HCT116 (cell line): ENCODE measurements around the gene AFF1. TPM values are rescaled to one million over a fixed set of nuclear protein-coding genes. Genes with fewer than 3 reads are reported as not detected.

Experiments used
- ATAC-seq: fragments of 200-7000 bp; cut with Tn5 transposase; 2 replicates; pipeline ENCODE4 v1.9.1; 2020; ENCODE audit warnings: mild to moderate bottlenecking, moderate library complexity
- BruUV-seq: library from RNA; stranded (reverse); fragments of 400-500 nt; replicated peaks from 2 replicates; lab custom pipeline; 2021; lab: Mats Ljungman, UMichigan
- CTCF ChIA-PET: fragments of 300-600 bp; sonication (Branson Sonifier 250); formaldehyde crosslinking; loops from one replicate; lab custom pipeline; 2021; ENCODE audit warnings: antibody characterized with exemption; lab: Charles Lee
- POLR2A ChIA-PET: fragments of 300-600, 350-600 bp; sonication (Branson Sonifier 250); formaldehyde crosslinking; loops from one replicate; lab custom pipeline; 2021; ENCODE audit warnings: antibody characterized with exemption; lab: Charles Lee
- RAD21 ChIA-PET, 2 experiments: fragments of 300-600 bp; sonication (Branson Sonifier 250); formaldehyde crosslinking; loops; one replicate each; lab custom pipeline; 2023; ENCODE audit warnings: low total read pairs in 2 of 2; ENCODE audit not compliant: uncharacterized antibody in 2 of 2, unreplicated experiment in 2 of 2, low non-redundant PET in 1 of 2; lab: Charles Lee
- DNase-seq: peaks from one replicate; pipeline ENCODE4 v3.0.0-alpha.2; 2010; ENCODE audit warnings: low read depth, low spot score
- H2AFZ ChIP-seq: fragments of 200-600 bp; shearing (Covaris generic), sonication (generic); 2 replicates; pipeline ENCODE4 v1.6.1; 2017; ENCODE audit warnings: low read depth, mixed run types, mixed read lengths, antibody characterized with exemption, low read length; ENCODE audit not compliant: poor library complexity, severe bottlenecking
- H3K27ac ChIP-seq: 2 replicates; pipeline ENCODE4 v1.5.1; 2012; ENCODE audit warnings: low read depth, low read length
- H3K27me3 ChIP-seq: fragments of 200-600 bp; sonication (generic); 2 replicates; pipeline ENCODE4 v1.6.1; 2016; ENCODE audit warnings: mixed run types, low read length, mixed read lengths; ENCODE audit not compliant: insufficient read depth
- H3K36me3 ChIP-seq, 2 experiments: fragments of 200-500 bp in 1 of 2; fragments of 200-600 bp in 1 of 2; sonication (Bioruptor generic) in 1 of 2; sonication (generic) in 1 of 2; 2 replicates each; pipeline versions ENCODE4 v1.5.1 to v1.6.1; 2014 to 2016; ENCODE audit warnings: low read length in 2 of 2, inconsistent platforms in 1 of 2, mixed read lengths in 1 of 2, mixed run types in 1 of 2; ENCODE audit not compliant: insufficient read depth in 2 of 2, control insufficient read depth in 1 of 2
- H3K4me1 ChIP-seq, 2 experiments: fragments of 200-600 bp in 1 of 2; sonication (generic) in 1 of 2; 2 replicates each; pipeline versions ENCODE4 v1.5.1 to v1.6.1; 2012 to 2017; ENCODE audit warnings: low read length in 2 of 2, inconsistent platforms in 1 of 2, mild to moderate bottlenecking in 1 of 2, mixed read lengths in 1 of 2, mixed run types in 1 of 2, moderate library complexity in 1 of 2; ENCODE audit not compliant: insufficient read depth in 2 of 2, control insufficient read depth in 1 of 2
- H3K4me2 ChIP-seq: fragments of 200-600 bp; sonication (generic); 2 replicates; pipeline ENCODE4 v1.6.1; 2017; ENCODE audit warnings: mixed run types, low read length, mixed read lengths
- H3K4me3 ChIP-seq, 2 experiments: fragments of 200-600 bp in 1 of 2; sonication (generic) in 1 of 2; replicated peaks in 1 of 2; 2 replicates each; pipeline ENCODE4 v1.5.1; 2011 to 2016; ENCODE audit warnings: low read length in 2 of 2, control low read depth in 1 of 2, low read depth in 1 of 2, mild to moderate bottlenecking in 1 of 2, mixed read lengths in 1 of 2, mixed run types in 1 of 2
- H3K79me2 ChIP-seq: fragments of 200-600 bp; sonication (generic); 2 replicates; pipeline ENCODE4 v1.6.1; 2017; ENCODE audit warnings: mild to moderate bottlenecking, mixed run types, low read length, moderate library complexity, mixed read lengths; ENCODE audit not compliant: insufficient read depth
- H3K9ac ChIP-seq: fragments of 200-600 bp; sonication (generic); 2 replicates; pipeline ENCODE4 v1.6.1; 2016; ENCODE audit warnings: low read length, mixed read lengths
- H3K9me2 ChIP-seq: fragments of 200-600 bp; sonication (generic), shearing (Covaris generic); 2 replicates; pipeline ENCODE4 v1.6.1; 2017; ENCODE audit warnings: mixed run types, mild to moderate bottlenecking, moderate library complexity; ENCODE audit not compliant: insufficient read depth
- H3K9me3 ChIP-seq, 2 experiments: fragments of 200-500 bp in 1 of 2; fragments of 200-600 bp in 1 of 2; sonication (Bioruptor generic) in 1 of 2; sonication (generic) in 1 of 2; 2 replicates each; pipeline ENCODE4 v1.6.1; 2014 to 2017; ENCODE audit warnings: low read length in 2 of 2, mixed read lengths in 2 of 2, inconsistent platforms in 1 of 2, low read depth in 1 of 2, mild to moderate bottlenecking in 1 of 2, mixed run types in 1 of 2, moderate library complexity in 1 of 2; ENCODE audit not compliant: control insufficient read depth in 1 of 2, insufficient read depth in 1 of 2
- H4K20me1 ChIP-seq: fragments of 200-600 bp; sonication (generic), shearing (Covaris generic); 2 replicates; pipeline ENCODE4 v1.6.1; 2017; ENCODE audit warnings: mixed run types, mild to moderate bottlenecking, moderate library complexity; ENCODE audit not compliant: insufficient read depth
- CBX3 ChIP-seq: IDR thresholded peaks from 2 replicates; pipeline ENCODE4 v1.6.1; 2012; ENCODE audit warnings: low read depth
- CEBPB ChIP-seq: IDR thresholded peaks from 2 replicates; pipeline ENCODE4 v1.6.1; 2012; ENCODE audit warnings: low read depth
- EZH2 ChIP-seq: fragments of 200-600 bp; sonication (generic); IDR thresholded peaks from 2 replicates; pipeline ENCODE4 v1.6.1; 2017; ENCODE audit warnings: antibody characterized with exemption, mixed run types
- FOSL1 ChIP-seq: IDR thresholded peaks from 2 replicates; pipeline ENCODE4 v1.6.1; 2012; ENCODE audit warnings: low read depth
- JUND ChIP-seq: IDR thresholded peaks from 2 replicates; pipeline ENCODE4 v1.6.1; 2012
- POLR2A ChIP-seq: IDR thresholded peaks from 2 replicates; pipeline ENCODE4 v1.7.0; 2011; ENCODE audit warnings: borderline replicate concordance; ENCODE audit not compliant: insufficient read depth, insufficient read length; ENCODE audit errors: extremely low read depth
- REST ChIP-seq: IDR thresholded peaks from 2 replicates; pipeline ENCODE4 v1.6.1; 2012; ENCODE audit warnings: low read depth
- SP1 ChIP-seq: IDR thresholded peaks from 2 replicates; pipeline ENCODE4 v1.6.1; 2012; ENCODE audit warnings: low read depth
- SRF ChIP-seq: IDR thresholded peaks from 2 replicates; pipeline ENCODE4 v1.6.1; 2012; ENCODE audit warnings: low read depth
- intact Hi-C: fragments of 100-400 bp; cut with micrococcal nuclease; formaldehyde crosslinking; loops from 2 replicates; pipeline ENCODE4 v1.10.0; 2022
- total RNA-seq: library from RNA; stranded (reverse); gene quantifications from one replicate; pipeline ENCODE4 v1.2.1, GENCODE V29; 2021; ENCODE audit not compliant: unreplicated experiment

The AFF1 gene
- total RNA-seq, 1 experiment from 2014 or later, result 43.1 TPM

- CTCF ChIA-PET, result interaction anchor here (1.4 to 3.3 kb wide), 2 partner anchors 10 to 181 kb away, joined by 3 to 10 read pairs; no protein-coding TSS in a partner anchor
- ATAC-seq, result peak; percentile 13; the same call in 1 of the 2 replicates
- TF ChIP-seq CEBPB (no peak; the same call in 1 of the 2 replicates), CBX3 (0 out of 2 replicates have a peak, but pooled peaks have one; percentile 36), JUND (peak; percentile 40; the same call in 1 of the 2 replicates), SRF (0 out of 2 replicates have a peak, but pooled peaks have one; percentile 20), SP1 (no peak), FOSL1 (0 out of 2 replicates have a peak, but pooled peaks have one; percentile 47), EZH2 (no peak)
- H4K20me1 ChIP-seq, result no peaks in the 10 kb centered on the region
- no peak overlapping the region for H3K4me3 ChIP-seq
- POLR2A ChIA-PET, result no interaction called here
- DNase-seq, result peak; percentile 41
- no peaks in the 10 kb centered on the region for H3K9me3 ChIP-seq
- H3K4me1 ChIP-seq, result peaks cover 40 to 41% of the 10 kb centered on the region in 2 experiments
- H3K27ac ChIP-seq, result peak overlapping the region; percentile 40
- H2AFZ ChIP-seq, result no peak overlapping the region
- H3K27me3 ChIP-seq, result no peaks in the 10 kb centered on the region
- BruUV-seq, result no TSS peak
- intact Hi-C loops, result no loop called here
- H3K36me3 ChIP-seq, result no peaks in the 10 kb centered on the region
- H3K9ac ChIP-seq, result 0 out of 2 replicates have a peak overlapping the region, but pooled peaks have one; percentile 12
- no peaks in the 10 kb centered on the region for H3K79me2 ChIP-seq
- peak overlapping the region; percentile 61 for H3K4me2 ChIP-seq
- RAD21 ChIA-PET, result interaction anchor here (0.6 to 1.4 kb wide), 2 partner anchors 11 to 181 kb away, joined by 4 read pairs; no protein-coding TSS in a partner anchor
- no peaks in the 10 kb centered on the region for H3K9me2 ChIP-seq
These were observed 168.9 kb downstream of the AFF1 start for GRCh38 chr4:87103691-87104187.

- H3K9ac ChIP-seq, result no peak overlapping the region
- no peaks in the 10 kb centered on the region for H3K9me3 ChIP-seq
- H3K27ac ChIP-seq, result no peak overlapping the region
- H3K4me3 ChIP-seq, result no peak overlapping the region
- H3K9me2 ChIP-seq, result no peaks in the 10 kb centered on the region
- no peaks in the 10 kb centered on the region for H4K20me1 ChIP-seq
- ChIA-PET RAD21 (interaction anchor here in 1 of 2 experiments (0.6 kb wide), 1 partner anchor 191 kb away, joined by 7 read pairs; no protein-coding TSS in a partner anchor), POLR2A (interaction anchor here (1.4 kb wide), 1 partner anchor 99 kb away, joined by 5 read pairs; no protein-coding TSS in a partner anchor), CTCF (interaction anchor here (1.4 to 3.3 kb wide), 2 partner anchors 12 to 183 kb away, joined by 5 to 10 read pairs; no protein-coding TSS in a partner anchor)
- no peaks in the 10 kb centered on the region for H3K36me3 ChIP-seq
- intact Hi-C loops, result no loop called here
- no peak for ATAC-seq
- no peaks in the 10 kb centered on the region for H3K79me2 ChIP-seq
- no peak overlapping the region for H2AFZ ChIP-seq
- BruUV-seq, result no TSS peak
- no peak for TF ChIP-seq SP1
- TF ChIP-seq POLR2A, result no peak
- TF ChIP-seq CBX3, result no peak
- no peak for TF ChIP-seq REST
- no peak for TF ChIP-seq JUND
- no peak for TF ChIP-seq CEBPB
- TF ChIP-seq, all 23 proteins: peak for 0
- no peaks in the 10 kb centered on the region for H3K27me3 ChIP-seq
- DNase-seq, result no peak
- H3K4me2 ChIP-seq, result no peak overlapping the region
- peaks cover 42 to 46% of the 10 kb centered on the region in 2 experiments for H3K4me1 ChIP-seq
These were observed 170.5 kb downstream of the AFF1 start for GRCh38 chr4:87105101-87105845.
